Fibroblast of villous mesenchyme (primary cell): ENCODE measurements around the gene POLD2. TPM values are rescaled to one million over a fixed set of nuclear protein-coding genes. Genes with fewer than 3 reads are reported as not detected.
A peak's percentile ranks its signal among the peaks of the same experiment; 100 is the strongest.

Experiments used
- DNase-seq: peaks from one replicate; pipeline ENCODE4 v3.0.0-alpha.2; 2010; ENCODE audit warnings: low read depth
- H3K4me3 ChIP-seq: 2 replicates; pipeline ENCODE4 v1.5.1; 2011; ENCODE audit warnings: low read depth, mild to moderate bottlenecking, low read length
- CTCF ChIP-seq: IDR thresholded peaks from 2 replicates; pipeline ENCODE4 v1.5.1; 2012; ENCODE audit warnings: low read depth, mild to moderate bottlenecking, low read length; ENCODE audit not compliant: insufficient read depth
- total RNA-seq: library from RNA; depleted of rRNA; stranded (reverse); fragments of >200 nt; gene quantifications from 2 replicates; pipeline ENCODE4 v1.2.3, GENCODE V29; 2012

Gene POLD2
- total RNA-seq, 1 donor: 101 TPM

DNA sequence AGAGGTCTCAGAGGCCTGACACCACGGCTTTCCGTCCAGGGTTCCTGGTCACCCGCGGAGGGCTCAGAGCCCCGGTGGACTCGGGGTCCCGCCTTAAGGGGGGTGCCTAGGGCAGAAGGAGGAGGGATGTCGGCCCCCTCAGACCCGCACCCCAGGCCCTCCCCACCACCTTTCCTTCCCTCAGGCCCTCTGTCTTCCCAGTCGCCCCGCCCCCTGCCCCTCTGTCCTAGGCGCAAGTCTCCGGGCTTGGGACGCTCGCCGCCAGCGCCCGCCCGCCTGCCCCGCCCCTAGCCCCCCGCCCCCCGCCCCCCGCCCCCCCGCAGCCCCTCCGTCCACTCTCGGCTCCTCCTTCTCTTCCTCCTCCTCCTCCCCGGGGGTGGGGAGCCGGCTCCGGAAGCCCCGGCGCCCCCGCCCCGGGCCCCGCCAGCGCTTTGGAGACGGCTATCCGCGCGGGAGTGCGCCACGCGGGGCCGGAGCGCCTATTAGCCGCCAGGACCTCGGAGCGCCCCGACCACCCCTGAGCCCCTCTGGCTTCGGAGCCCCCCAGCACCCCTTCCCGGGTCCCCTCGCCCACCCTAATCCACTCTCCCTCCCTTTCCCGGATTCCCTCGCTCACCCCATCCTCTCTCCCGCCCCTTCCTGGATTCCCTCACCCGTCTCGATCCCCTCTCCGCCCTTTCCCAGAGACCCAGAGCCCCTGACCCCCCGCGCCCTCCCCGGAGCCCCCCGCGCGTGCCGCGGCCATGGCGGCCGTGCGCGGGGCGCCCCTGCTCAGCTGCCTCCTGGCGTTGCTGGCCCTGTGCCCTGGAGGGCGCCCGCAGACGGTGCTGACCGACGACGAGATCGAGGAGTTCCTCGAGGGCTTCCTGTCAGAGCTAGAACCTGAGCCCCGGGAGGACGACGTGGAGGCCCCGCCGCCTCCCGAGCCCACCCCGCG is 19.2 kb downstream of the POLD2 start, which contains the start of gene AEBP1:
TSS of gene AEBP1 (plus strand) at position 423 of the 937 bp plus-strand sequence. CDS start at position 744, 321 bp downstream.
- no peak for TF ChIP-seq CTCF
- DNase-seq: peak; percentile 53
- peak within 1 kb of the TSS; percentile 87 for H3K4me3 ChIP-seq

DNA sequence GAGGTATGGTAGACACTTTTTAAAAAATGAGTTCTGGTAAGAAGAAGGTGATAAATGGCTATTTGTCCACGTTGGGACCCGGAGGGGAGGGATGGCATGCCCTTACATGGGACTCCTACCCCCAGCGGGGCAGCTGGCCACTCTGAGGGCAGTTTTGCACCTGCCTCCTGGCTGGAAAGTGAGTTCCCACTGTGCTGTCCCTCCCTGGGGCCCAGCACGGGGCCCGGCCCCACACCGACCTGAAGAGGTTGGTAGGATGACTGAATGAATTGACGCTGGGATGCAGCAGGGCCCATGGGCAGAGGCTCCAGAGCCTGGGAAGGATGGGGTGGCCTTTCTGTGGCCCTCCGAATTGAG is 19.8 kb downstream of the POLD2 start:
- no peak for TF ChIP-seq CTCF
- H3K4me3 ChIP-seq: no peak overlapping the region
- DNase-seq: no peak

DNA sequence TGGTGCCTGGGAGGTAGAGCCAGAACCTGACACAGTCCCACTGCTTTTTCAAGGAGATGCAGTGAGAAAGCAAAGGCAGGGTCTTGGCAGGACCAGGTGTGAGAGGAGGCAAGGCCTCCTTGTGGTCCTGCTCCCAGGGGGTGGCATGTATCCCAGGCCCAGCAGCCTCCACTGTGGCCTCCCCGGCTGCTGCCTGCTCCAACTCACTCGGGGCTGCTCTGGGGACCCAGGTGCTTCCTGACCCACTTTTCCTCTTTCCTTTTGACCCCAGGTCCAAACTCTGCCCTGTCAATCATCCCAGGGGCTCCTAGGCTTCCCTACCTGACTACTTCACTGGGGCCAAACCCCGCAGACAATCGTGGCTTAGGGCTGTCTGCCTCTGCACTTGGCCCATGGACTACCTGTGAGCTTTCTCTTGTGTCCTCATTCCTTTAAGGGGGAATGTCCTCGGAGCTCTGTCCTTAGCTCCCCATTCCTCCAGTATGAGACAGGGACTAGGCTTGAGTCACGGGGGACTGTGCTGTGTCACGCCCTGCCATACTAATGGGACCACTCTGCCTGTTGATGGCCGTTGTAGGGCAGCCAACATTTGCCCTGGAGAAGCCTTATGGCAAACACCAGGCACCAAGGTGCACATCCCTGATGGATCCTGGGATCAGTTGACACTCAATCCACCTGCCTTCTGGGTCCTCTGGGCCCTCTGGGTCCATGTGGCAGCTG is 20.3 kb downstream of the POLD2 start:
- H3K4me3 ChIP-seq: no peak overlapping the region
- no peak for TF ChIP-seq CTCF
- no peak for DNase-seq

GRCh38 chr7:44101966-44102845 is 21.1 kb downstream of the POLD2 start:
- TF ChIP-seq CTCF: no peak
- DNase-seq: peak; percentile 35

GRCh38 chr7:44101303-44101965 is 21.9 kb downstream of the POLD2 start:
- DNase-seq: no peak
- H3K4me3 ChIP-seq: no peak overlapping the region
- no peak for TF ChIP-seq CTCF

More at GRCh38 chr7:44101966-44102845, 21.1 kb downstream of the POLD2 start:
- H3K4me3 ChIP-seq: no peak overlapping the region
